Right atrium auricular region (tissue), 2 donors: ENCODE measurements around the gene POLRMT. TPM values are rescaled to one million over a fixed set of nuclear protein-coding genes. Genes with fewer than 3 reads are reported as not detected.

Source experiments
- DNase-seq: peaks from one replicate; pipeline ENCODE4 v3.0.0-alpha.2; 2019; ENCODE audit warnings: low spot score
- H3K27ac ChIP-seq, 2 donors: fragments of 200-600 bp; sonication (generic); 1 replicate in 1 of 2; 2 replicates in 1 of 2; pipeline ENCODE4 v1.5.1; 2016 to 2019
- H3K27me3 ChIP-seq, 2 donors: fragments of 200-600 bp; sonication (generic); one replicate each; pipeline versions ENCODE4 v1.5.1 to v1.6.0; 2017 to 2019
- H3K36me3 ChIP-seq: fragments of 200-600 bp; sonication (generic); one replicate; pipeline ENCODE4 v1.5.1; 2016
- H3K4me1 ChIP-seq, 2 donors: fragments of 200-600 bp; sonication (generic); one replicate each; pipeline versions ENCODE4 v1.5.1 to v1.6.0; 2017 to 2019
- H3K4me3 ChIP-seq, 2 donors: fragments of 200-600 bp; sonication (generic); 1 replicate in 1 of 2; 2 replicates in 1 of 2; pipeline ENCODE4 v1.5.1; 2017 to 2019; ENCODE audit warnings: mild to moderate bottlenecking in 1 of 2, moderate library complexity in 1 of 2
- H3K9me3 ChIP-seq, 2 donors: fragments of 200-600 bp; sonication (generic); one replicate each; pipeline ENCODE4 v1.5.1; 2019
- total RNA-seq, 2 donors: library from RNA; depleted of rRNA; stranded (reverse); fragments of >200 nt; gene quantifications; one replicate each; pipeline ENCODE4 v1.1.0, GENCODE V29; 2016
- TF ChIP-seq, protein P1 (sequence below), 2 donors: fragments of 200-600 bp; sonication (generic); IDR thresholded peaks; one replicate each; pipeline ENCODE4 v1.5.1; 2019; ENCODE audit warnings: antibody characterized with exemption in 2 of 2

The POLRMT gene
- total RNA-seq, 2 donors from 2014 or later = 24.5 to 30.4 TPM

DNA sequence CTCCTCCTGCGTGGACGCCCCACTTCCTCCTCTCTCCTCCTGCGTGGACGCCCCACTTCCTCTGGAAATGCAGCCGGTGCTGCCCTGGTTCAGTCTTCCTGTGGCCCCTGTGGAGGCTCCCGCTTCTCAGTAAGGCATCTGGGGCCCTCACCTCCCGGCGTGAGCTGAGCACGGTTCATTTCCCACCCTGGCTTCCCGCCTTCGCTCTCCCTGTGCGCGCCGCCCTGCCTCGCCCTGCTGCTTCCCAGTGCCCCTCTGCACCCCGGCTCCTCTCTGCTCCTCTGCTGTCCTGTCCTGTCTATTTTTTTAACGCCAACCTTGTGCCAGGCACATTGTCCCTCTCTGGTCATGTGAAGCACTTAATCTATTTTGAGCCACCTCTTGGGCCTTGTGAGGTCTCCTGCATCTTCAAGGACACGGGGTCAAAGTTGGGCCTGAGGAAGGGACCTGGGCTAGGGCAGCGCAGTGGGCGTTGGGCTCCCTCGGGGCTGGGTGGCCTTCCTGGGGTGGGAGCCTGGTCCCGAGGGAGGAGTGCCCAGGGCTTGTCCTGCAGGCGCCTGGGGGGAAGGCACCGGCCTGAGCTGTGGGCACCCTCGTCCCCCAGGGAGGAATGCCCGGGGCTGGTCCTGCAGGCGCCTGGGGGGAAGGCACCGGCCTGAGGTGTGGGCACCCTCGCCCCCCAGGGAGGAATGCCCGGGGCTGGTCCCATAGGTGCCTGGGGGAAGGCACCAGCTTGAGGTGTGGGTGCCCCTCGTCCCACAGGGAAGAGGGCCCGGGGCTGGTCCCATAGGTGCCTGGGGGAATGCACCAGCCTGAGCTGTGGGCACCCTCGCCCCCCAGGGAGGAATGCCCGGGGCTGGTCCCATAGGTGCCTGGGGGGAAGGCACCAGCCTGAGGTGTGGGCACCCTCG is 30.7 kb downstream of the POLRMT start:
- H3K4me1 ChIP-seq = no peaks in the 10 kb centered on the region
- no peaks in the 10 kb centered on the region for H3K36me3 ChIP-seq
- TF ChIP-seq, protein P1, sequence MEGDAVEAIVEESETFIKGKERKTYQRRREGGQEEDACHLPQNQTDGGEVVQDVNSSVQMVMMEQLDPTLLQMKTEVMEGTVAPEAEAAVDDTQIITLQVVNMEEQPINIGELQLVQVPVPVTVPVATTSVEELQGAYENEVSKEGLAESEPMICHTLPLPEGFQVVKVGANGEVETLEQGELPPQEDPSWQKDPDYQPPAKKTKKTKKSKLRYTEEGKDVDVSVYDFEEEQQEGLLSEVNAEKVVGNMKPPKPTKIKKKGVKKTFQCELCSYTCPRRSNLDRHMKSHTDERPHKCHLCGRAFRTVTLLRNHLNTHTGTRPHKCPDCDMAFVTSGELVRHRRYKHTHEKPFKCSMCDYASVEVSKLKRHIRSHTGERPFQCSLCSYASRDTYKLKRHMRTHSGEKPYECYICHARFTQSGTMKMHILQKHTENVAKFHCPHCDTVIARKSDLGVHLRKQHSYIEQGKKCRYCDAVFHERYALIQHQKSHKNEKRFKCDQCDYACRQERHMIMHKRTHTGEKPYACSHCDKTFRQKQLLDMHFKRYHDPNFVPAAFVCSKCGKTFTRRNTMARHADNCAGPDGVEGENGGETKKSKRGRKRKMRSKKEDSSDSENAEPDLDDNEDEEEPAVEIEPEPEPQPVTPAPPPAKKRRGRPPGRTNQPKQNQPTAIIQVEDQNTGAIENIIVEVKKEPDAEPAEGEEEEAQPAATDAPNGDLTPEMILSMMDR (IDR thresholded peaks at IDR 0.05) = no peak

DNA sequence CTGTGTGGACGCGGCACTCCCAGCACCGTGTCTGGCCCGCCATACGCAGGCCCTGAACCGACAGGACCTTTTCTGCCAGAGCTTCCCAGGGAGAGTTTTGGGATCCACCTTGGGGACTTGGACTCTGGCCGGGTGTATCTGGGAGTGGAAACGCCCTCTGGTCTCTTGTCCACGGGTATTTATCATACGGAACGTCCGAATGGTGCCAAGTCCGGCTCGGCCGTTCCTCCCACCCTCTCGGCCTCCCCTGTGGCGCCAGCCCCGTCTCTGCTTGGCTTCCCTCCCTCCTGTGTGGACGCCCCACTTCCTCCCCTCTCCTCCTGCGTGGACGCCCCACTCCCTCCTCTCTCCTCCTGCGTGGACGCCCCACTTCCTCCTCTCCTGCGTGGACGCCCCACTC is 31.5 kb downstream of the POLRMT start:
- Histone ChIP-seq H3K36me3 (no peaks in the 10 kb centered on the region), H3K27ac (no peak overlapping the region), H3K4me3 (no peak overlapping the region), H3K27me3 (no peaks in the 10 kb centered on the region), H3K4me1 (no peaks in the 10 kb centered on the region), H3K9me3 (no peaks in the 10 kb centered on the region)
- TF ChIP-seq, protein P1 (IDR thresholded peaks at IDR 0.05) = no peak
- DNase-seq = no peak

More for the DNA sequence above, 30.7 kb downstream of the POLRMT start:
- H3K9me3 ChIP-seq = no peaks in the 10 kb centered on the region
- no peak for DNase-seq
- no peaks in the 10 kb centered on the region for H3K27me3 ChIP-seq
- H3K27ac ChIP-seq = no peak overlapping the region
- H3K4me3 ChIP-seq = no peak overlapping the region

DNA sequence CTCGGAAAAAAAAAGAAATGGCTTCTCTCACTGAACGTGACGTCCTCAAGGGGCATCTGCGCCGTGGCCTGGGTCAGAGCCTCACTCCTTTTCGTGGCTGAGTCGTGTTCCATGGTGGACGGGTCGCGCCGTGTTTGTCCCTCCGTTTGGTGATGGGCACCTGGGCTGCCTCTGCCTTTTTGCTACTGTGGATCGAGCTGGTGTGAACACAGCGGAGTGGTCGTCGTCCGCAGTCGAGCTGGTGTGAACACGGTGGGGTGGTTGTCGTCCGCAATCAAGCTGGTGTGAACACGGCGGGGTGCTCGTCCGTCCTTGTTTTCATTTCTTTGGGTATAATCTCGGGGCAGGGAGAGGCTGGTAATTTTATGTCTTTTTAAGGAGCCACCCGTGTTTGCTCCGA is 32.0 kb downstream of the POLRMT start:
- H3K36me3 ChIP-seq = no peaks in the 10 kb centered on the region
- no peaks in the 10 kb centered on the region for H3K27me3 ChIP-seq
- no peaks in the 10 kb centered on the region for H3K4me1 ChIP-seq
- no peak overlapping the region for H3K27ac ChIP-seq
- no peak overlapping the region for H3K4me3 ChIP-seq
- TF ChIP-seq, protein P1 (IDR thresholded peaks at IDR 0.05) = no peak
- H3K9me3 ChIP-seq = no peaks in the 10 kb centered on the region
- no peak for DNase-seq

DNA sequence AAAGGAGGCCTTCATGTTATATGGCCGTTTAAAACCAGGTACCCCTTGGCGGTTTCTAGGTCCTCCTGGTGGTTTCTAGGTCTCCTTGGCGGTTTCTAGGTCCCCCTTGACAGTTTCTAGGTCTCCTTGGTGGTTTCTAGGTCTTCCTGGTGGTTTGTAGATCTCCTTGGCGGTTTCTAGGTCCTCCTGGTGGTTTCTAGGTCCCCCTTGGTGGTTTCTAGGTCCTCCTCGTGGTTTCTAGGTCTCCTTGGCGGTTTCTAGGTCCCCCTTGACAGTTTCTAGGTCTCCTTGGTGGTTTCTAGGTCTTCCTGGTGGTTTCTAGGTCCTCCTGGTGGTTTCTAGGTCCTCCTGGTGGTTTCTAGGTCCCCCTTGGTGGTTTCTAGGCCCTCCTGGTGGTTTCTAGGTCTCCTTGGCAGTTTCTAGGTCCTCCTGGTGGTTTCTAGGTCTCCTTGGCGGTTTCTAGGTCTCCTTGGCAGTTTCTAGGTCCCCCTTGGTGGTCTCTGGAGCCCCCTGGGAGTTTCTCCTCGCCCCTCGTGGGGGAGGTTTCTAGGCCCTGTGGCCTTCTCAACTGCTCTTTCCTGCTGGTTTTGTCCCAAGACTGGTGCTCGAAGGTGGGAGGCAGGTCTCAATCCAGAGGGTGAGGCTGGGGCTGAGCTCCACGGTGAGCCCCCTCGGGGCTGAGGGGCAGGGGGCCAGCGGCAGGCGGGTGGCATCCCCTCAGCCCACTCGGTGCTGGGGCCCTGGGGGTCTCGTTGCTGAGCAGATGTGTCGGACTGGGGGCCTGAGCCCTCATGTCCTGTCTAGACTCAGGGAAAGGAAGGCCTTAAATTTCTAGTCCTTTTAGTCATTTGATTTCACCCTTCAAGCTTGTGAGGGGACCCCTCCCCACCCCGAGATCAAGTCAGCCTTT is 35.7 kb downstream of the POLRMT start:
- TF ChIP-seq, protein P1 (IDR thresholded peaks at IDR 0.05) = no peak
- no peaks in the 10 kb centered on the region for H3K9me3 ChIP-seq
- no peak for DNase-seq
- no peaks in the 10 kb centered on the region for H3K27me3 ChIP-seq
- no peak overlapping the region for H3K27ac ChIP-seq
- H3K4me3 ChIP-seq = no peak overlapping the region
- H3K36me3 ChIP-seq = no peaks in the 10 kb centered on the region
- H3K4me1 ChIP-seq = no peaks in the 10 kb centered on the region

DNA sequence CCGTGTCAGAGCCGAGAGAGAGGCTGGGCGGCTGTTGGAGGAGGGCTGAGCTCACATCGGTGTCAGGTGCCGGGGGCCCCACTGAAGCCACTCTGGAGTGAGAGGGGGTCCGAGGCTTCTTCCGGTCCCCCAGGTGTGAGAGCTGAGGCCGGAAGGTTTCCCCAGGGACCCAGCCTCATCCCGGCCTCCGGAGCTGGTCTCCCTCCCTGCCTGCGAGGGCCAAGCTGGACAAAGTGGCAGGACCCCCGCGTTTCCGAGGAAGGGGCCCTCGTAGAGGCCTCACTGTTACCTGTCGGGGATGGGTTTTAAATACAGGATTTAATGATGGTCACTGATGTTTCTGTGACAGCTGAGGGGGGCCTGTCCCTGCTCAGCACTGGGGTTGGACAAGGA is 37.1 kb downstream of the POLRMT start:
- peaks cover 0 to 6% of the 10 kb centered on the region in 2 donors for H3K27me3 ChIP-seq
- H3K4me1 ChIP-seq = no peaks in the 10 kb centered on the region
- H3K36me3 ChIP-seq = no peaks in the 10 kb centered on the region
- TF ChIP-seq, protein P1 (IDR thresholded peaks at IDR 0.05) = no peak
- H3K4me3 ChIP-seq = no peak overlapping the region
- H3K9me3 ChIP-seq = no peaks in the 10 kb centered on the region
- H3K27ac ChIP-seq = no peak overlapping the region
- no peak for DNase-seq
